ENCODE results near the gene PFKFB3.

DNA sequence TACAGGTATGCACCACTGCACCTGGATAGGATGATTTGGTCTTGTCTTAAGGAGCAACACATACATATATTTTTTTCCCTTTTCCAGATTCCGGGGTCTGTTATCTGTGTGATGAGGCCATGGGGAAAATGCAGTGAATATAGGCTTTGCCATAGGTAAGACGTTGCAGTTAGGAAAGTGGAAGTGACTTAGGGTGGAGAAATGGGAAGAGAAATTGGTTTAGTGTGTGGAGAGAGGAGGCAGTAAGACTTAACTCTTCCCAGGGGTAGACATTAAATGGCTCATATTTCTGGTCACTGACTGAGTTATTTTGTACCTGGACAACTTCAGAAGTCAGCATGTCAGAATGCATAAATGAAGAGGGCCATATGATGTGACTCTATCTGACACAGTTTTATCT is 66.7 kb downstream of the PFKFB3 start:
- TF ChIP-seq, protein P1, sequence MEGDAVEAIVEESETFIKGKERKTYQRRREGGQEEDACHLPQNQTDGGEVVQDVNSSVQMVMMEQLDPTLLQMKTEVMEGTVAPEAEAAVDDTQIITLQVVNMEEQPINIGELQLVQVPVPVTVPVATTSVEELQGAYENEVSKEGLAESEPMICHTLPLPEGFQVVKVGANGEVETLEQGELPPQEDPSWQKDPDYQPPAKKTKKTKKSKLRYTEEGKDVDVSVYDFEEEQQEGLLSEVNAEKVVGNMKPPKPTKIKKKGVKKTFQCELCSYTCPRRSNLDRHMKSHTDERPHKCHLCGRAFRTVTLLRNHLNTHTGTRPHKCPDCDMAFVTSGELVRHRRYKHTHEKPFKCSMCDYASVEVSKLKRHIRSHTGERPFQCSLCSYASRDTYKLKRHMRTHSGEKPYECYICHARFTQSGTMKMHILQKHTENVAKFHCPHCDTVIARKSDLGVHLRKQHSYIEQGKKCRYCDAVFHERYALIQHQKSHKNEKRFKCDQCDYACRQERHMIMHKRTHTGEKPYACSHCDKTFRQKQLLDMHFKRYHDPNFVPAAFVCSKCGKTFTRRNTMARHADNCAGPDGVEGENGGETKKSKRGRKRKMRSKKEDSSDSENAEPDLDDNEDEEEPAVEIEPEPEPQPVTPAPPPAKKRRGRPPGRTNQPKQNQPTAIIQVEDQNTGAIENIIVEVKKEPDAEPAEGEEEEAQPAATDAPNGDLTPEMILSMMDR (IDR thresholded peaks at IDR 0.05 in 8 of 11, conservative IDR thresholded peaks at IDR 0.05 in 3 of 11): no peak
- TF ChIP-seq POLR2A (IDR thresholded peaks at IDR 0.05) (no peak), POLR2AphosphoS5 (IDR thresholded peaks at IDR 0.05) (no peak)

All from spleen (tissue), 7 donors.